ENCODE measurements around the gene HOXA3.

GRCh38 chr7:27062946-27063345 lies 89.4 kb downstream of the HOXA3 start:
- no peak for TF ChIP-seq CTCF (IDR thresholded peaks at IDR 0.05)
- no peak for TF ChIP-seq POLR2A (IDR thresholded peaks at IDR 0.05)

Measured in breast epithelium (tissue), 3 donors.